GM12801 (cell line): ENCODE results near the gene CUL7.

Experiments
- TF ChIP-seq, protein P1 (sequence below): IDR thresholded peaks from one replicate; pipeline ENCODE4 v1.5.1; 2011; ENCODE audit warnings: control low read depth; ENCODE audit not compliant: insufficient read length; ENCODE audit errors: extremely low read depth

CUL7 gene

DNA sequence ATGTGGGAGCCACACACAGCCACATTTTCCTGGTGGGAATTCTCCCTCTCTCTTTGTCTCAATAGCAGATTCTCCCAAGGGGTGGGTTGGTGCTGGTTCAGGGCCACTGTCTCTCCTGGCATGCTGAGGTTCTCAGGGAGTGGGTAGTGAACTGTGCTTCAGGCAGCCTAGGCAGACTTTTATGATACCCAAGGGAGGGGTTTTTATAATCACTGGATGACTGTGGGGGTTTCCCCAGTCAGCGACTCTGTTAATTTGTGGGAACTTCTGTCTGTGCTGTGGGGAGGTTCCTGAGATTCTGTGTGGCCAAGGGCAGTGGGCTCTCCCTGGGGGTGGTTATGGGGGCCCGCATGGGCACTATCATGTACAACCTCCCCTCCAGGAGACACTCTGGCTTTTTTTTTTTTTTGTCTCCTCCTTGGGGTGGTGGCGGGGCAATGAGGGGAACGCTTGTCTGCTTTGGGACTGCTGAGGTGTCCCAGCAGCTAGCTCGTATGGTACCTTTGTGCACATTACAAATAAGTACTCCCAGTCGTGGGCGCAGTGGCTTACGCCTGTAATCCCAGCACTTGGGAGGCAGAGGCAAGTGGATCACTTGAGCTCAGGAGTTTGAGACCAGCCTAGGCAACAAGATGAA lies 32.5 kb upstream of the CUL7 start:
- TF ChIP-seq, protein P1, sequence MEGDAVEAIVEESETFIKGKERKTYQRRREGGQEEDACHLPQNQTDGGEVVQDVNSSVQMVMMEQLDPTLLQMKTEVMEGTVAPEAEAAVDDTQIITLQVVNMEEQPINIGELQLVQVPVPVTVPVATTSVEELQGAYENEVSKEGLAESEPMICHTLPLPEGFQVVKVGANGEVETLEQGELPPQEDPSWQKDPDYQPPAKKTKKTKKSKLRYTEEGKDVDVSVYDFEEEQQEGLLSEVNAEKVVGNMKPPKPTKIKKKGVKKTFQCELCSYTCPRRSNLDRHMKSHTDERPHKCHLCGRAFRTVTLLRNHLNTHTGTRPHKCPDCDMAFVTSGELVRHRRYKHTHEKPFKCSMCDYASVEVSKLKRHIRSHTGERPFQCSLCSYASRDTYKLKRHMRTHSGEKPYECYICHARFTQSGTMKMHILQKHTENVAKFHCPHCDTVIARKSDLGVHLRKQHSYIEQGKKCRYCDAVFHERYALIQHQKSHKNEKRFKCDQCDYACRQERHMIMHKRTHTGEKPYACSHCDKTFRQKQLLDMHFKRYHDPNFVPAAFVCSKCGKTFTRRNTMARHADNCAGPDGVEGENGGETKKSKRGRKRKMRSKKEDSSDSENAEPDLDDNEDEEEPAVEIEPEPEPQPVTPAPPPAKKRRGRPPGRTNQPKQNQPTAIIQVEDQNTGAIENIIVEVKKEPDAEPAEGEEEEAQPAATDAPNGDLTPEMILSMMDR = no peak

DNA sequence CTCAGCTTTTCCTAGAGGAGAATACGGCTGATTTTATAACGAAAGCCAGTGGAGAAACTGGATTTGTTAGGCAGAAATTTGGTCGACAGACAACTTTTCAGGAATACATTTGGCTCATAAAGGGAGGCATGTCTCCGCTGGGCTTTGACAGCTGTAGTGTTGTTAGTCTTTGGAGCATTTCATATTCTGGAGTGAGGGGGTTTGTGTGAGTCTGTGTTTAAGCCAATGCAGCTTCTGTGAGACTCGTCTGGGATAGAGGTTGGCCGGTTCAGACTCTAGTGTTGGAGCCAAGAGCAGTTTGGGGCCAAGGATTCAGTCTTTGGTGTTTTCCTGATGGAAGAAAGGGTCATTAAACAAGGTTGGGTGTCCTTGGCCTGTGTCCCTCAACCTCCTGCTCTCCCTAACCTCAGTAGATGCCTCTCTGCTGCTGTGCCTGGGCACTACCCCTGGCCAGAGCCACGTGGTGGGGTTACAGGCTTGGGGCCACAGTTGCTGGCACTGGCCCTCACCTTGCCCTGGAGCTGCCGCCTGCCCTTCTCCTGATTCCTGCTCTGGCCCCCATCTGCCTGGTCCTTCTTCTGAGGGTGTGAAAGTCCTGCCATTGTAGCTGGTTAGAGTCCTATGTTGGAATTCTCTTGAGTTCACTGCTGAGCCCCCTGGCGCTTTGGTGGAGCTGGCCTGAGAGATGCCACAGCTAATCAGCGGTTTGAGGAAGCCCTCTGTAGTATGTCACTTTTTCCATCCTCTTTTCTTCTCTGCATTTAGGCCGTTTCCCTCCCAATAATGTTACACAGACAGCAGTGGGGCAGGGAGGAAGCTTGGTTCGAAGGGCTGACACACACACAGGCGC lies 29.4 kb upstream of the CUL7 start:
- TF ChIP-seq, protein P1 = no peak

DNA sequence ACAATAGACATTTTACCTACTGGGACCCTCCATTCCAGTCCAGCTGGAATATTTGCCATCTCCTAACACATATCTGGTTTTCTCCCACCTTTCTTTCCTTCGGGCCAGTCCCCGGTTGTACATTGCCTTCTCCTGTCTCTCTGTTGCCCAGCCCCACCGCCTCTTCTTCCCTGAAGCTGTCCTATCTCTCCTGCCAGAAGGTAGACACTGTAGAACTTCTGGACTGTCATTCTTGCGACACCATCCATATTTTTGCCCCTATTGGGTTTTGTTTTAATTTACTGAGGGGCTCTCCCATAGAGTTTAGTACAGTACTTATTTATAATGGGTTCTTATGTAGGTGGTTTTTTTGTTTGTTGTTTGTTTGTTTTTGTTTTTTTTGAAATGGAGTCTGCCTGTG lies 27.4 kb upstream of the CUL7 start:
- TF ChIP-seq, protein P1 = no peak

DNA sequence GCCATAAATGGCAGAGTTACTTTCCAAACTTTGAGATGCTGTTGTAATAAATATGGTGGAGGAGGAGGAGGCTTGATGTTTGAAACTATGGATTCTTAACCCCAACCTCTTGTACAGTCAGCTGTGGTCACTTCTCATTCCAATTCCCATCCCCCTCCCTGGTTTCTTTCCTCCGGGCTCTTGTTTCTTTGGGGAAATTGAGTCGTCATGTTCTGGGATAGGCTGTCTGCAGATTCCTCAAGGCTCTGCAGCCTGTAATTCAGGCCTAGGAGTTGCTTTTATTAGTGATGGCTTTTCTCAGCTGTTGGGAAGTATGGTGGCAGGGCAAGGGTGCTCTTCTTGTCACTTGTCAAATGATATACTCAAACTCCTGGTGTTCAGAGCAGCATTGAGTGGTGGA lies 25.0 kb upstream of the CUL7 start:
- TF ChIP-seq, protein P1 = no peak

DNA sequence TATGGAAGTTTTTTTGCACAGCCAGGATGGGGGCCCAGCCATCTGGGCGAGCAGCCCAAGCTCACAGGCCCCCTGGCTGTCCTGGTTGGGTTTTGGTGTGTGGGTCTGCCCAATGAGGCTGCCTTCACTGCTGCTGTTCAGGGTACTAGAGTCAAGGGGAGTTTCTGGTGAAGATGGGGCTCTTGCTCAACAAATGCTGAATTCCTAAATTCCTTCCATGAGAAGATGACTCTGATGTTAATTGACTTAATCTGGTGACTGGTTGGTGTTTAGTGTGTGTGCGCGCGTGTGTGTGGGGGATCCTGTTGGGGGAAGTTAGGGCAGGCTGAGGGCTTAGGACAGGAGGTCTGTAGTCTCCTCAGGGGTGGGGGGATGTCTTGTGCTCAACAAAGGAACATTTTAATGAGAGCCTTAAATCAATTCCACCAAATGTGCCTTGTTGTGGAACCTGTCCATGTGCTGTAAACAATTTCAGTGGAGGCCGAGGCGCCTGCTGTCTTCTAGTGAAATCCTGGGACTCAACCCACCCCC lies 24.4 kb upstream of the CUL7 start:
- TF ChIP-seq, protein P1 = no peak

DNA sequence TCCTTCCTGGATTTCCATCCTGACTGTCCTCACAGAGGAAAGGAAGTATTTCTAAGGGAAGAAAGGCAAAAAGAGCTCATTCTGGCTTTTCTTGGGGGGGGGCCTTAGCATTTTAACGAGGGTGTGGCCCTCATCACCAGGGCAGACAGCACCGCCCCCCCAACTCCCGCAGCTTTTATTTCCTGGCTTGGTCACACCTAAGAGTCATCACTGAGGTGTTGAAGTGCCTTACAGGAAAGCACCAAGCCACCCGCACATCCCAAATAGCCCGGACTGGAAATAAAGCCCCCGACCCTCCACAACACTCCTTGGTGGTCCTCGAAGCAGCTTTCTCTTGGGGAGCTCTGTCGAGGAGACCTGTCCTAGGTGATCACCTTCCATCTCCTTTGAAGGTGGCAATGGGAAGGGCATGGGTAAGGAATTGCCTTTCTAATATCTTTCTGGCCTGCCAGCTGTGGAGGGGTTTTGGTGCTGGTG lies 23.7 kb upstream of the CUL7 start:
- TF ChIP-seq, protein P1 = no peak
